ENCODE measurements around the gene PGM2L1. TPM values are rescaled to one million over a fixed set of nuclear protein-coding genes. Genes with fewer than 3 reads are reported as not detected.

Gene PGM2L1
- total RNA-seq, 1 donor from 2014 or later = 97.2 TPM

GRCh38 chr11:74318241-74318932 lies 79.8 kb downstream of the PGM2L1 start:
- DNase-seq = no peak
- Mint-ChIP-seq H3K27me3 (ENCODE audit: unreplicated experiment) (no peaks in the 10 kb centered on the region), H3K36me3 (ENCODE audit: unreplicated experiment) (no peaks in the 10 kb centered on the region), H3K9me3 (ENCODE audit: unreplicated experiment) (no peaks in the 10 kb centered on the region), H3K4me1 (ENCODE audit: low read depth, unreplicated experiment) (no peaks in the 10 kb centered on the region), H3K27ac (ENCODE audit: unreplicated experiment) (no peak overlapping the region), H3K4me3 (ENCODE audit: unreplicated experiment) (no peak overlapping the region)
- TF ChIP-seq, protein P1, sequence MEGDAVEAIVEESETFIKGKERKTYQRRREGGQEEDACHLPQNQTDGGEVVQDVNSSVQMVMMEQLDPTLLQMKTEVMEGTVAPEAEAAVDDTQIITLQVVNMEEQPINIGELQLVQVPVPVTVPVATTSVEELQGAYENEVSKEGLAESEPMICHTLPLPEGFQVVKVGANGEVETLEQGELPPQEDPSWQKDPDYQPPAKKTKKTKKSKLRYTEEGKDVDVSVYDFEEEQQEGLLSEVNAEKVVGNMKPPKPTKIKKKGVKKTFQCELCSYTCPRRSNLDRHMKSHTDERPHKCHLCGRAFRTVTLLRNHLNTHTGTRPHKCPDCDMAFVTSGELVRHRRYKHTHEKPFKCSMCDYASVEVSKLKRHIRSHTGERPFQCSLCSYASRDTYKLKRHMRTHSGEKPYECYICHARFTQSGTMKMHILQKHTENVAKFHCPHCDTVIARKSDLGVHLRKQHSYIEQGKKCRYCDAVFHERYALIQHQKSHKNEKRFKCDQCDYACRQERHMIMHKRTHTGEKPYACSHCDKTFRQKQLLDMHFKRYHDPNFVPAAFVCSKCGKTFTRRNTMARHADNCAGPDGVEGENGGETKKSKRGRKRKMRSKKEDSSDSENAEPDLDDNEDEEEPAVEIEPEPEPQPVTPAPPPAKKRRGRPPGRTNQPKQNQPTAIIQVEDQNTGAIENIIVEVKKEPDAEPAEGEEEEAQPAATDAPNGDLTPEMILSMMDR (IDR thresholded peaks at IDR 0.05; ENCODE audit: partially characterized antibody, unreplicated experiment) = no peak

GRCh38 chr11:74316772-74317505 lies 81.3 kb downstream of the PGM2L1 start:
- Mint-ChIP-seq H3K27me3 (ENCODE audit: unreplicated experiment) (peaks cover 3% of the 10 kb centered on the region), H3K27ac (ENCODE audit: unreplicated experiment) (no peak overlapping the region)
- TF ChIP-seq, protein P1 (IDR thresholded peaks at IDR 0.05; ENCODE audit: partially characterized antibody, unreplicated experiment) = no peak

GRCh38 chr11:74312326-74312725 lies 85.9 kb downstream of the PGM2L1 start:
- no peak overlapping the region for H3K4me3 Mint-ChIP-seq (ENCODE audit: unreplicated experiment)
- no peaks in the 10 kb centered on the region for H3K4me1 Mint-ChIP-seq (ENCODE audit: low read depth, unreplicated experiment)
- DNase-seq = no peak
- TF ChIP-seq, protein P1 (IDR thresholded peaks at IDR 0.05; ENCODE audit: partially characterized antibody, unreplicated experiment) = no peak
- peaks cover 10% of the 10 kb centered on the region for H3K36me3 Mint-ChIP-seq (ENCODE audit: unreplicated experiment)
- peaks cover 8% of the 10 kb centered on the region for H3K27me3 Mint-ChIP-seq (ENCODE audit: unreplicated experiment)
- no peak overlapping the region for H3K27ac Mint-ChIP-seq (ENCODE audit: unreplicated experiment)
- H3K9me3 Mint-ChIP-seq (ENCODE audit: unreplicated experiment) = peaks cover 3% of the 10 kb centered on the region

More at GRCh38 chr11:74316772-74317505, 81.3 kb downstream of the PGM2L1 start:
- DNase-seq = no peak
- no peaks in the 10 kb centered on the region for H3K9me3 Mint-ChIP-seq (ENCODE audit: unreplicated experiment)
- no peaks in the 10 kb centered on the region for H3K4me1 Mint-ChIP-seq (ENCODE audit: low read depth, unreplicated experiment)
- peaks cover 6% of the 10 kb centered on the region for H3K36me3 Mint-ChIP-seq (ENCODE audit: unreplicated experiment)
- no peak overlapping the region for H3K4me3 Mint-ChIP-seq (ENCODE audit: unreplicated experiment)

DNA sequence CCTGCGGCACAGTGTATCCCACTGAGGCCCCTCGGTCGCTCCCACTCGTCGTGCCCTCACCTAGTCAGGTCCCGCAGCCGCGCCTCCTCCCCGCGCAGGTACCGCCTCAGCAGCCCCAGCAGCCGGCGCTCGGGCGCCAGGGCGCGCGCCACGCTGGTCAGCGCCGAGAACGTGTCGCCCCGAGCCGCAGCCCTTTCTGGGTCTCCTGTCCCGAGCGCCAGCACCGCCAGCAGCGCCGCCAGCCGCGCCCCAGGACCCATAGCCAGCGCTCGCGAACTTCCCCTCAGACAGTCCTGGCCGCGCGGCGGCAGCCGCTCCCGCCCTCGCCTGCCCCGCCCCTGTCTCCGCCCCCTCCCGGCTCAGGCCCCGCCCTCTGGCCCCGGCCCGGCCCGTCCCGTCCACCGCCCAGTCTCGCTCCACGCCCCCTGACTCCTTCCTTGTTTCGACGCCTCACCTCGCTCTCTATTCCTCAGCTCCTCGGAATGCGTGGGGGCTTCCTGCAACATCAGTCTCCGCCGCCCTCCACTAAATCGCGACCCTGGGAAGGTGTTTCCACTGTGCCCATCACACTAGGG lies 86.8 kb downstream of the PGM2L1 start, which contains the start of gene P4HA3:
Gene P4HA3 (minus strand): TSS at position 289 of the 575 bp plus-strand sequence. CDS start 29 bp downstream, at position 260.
- TF ChIP-seq, protein P1 (IDR thresholded peaks at IDR 0.05; ENCODE audit: partially characterized antibody, unreplicated experiment) = no peak
- Mint-ChIP-seq H3K36me3 (ENCODE audit: unreplicated experiment) (peaks cover 10% of the 10 kb centered on the region), H3K4me1 (ENCODE audit: low read depth, unreplicated experiment) (no peaks in the 10 kb centered on the region), H3K4me3 (ENCODE audit: unreplicated experiment) (peak within 1 kb of the TSS; percentile 84), H3K27me3 (ENCODE audit: unreplicated experiment) (peaks cover 9% of the 10 kb centered on the region), H3K27ac (ENCODE audit: unreplicated experiment) (no peak within 1 kb of the TSS), H3K9me3 (ENCODE audit: unreplicated experiment) (peaks cover 3% of the 10 kb centered on the region)
- DNase-seq = peak; percentile 75
